Head of caudate nucleus (tissue), 42 donors: ENCODE results near the gene SMC4.
"Not testable (repeated sequence)": the region's sequence is repeated elsewhere in the genome, so short reads cannot be mapped to it uniquely, and the experiment has no call there.

Experiments
- DNase-seq, 42 donors: peaks; one replicate each; pipeline versions ENCODE4 v3.0.0 to v3.0.0-alpha.2; 2020 to 2021; ENCODE audit warnings: mixed read lengths in 7 of 42
- intact Hi-C: fragments of 100-400 bp; cut with DNase I; formaldehyde crosslinking; loops from one replicate; pipeline ENCODE4 v1.15.0; 2022

The SMC4 gene

DNA sequence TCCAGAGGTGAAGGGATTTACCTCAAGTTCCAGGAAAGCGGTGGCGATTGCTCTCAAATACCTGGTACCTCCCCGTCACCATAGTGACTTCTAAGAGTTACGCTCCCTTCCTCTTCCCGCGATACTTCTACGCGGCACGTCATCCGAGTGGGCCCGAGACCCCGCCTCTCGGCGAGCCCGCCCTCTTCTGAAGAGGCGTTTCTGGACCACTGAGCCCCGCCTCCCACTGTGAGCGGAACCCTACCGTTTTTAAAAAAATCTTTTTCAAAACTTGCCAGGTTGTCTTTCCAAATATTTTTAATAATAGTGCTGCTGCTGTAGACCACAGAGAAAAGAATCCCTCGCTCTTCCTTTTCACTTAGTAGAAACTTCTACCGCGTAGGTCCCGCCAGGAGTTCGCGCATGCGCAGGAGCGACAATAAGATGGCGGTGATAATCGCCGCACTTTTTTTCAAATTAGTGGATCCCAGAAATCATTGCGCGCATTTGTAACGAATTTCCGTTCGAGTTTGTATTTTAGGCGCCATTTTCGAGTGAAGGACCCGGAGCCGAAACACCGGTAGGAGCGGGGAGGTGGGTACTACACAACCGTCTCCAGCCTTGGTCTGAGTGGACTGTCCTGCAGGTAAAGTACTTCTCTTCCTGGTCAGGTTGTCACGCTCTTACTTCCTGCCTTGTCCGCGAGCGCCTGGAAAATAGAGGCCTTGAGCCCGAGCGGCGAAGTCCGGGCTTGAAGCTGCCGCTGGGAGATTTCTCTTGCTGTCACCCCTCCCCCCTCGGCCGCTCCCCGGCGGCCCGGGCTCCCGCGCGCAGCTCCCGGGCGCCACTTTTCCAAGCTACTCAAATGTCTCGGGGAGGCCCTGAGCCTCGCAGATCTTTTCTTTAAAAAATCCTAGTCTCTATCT, at the start of gene SMC4, which contains the start of gene IFT80:
TSS of gene SMC4 (plus strand) at position 526 of the 905 bp plus-strand sequence. CDS start 1,177 bp downstream, outside the sequence.
TSS of gene IFT80 (minus strand) at position 101 of the 905 bp plus-strand sequence. CDS start 14,625 bp downstream, outside the sequence.
- intact Hi-C loops: loop anchor here (10.0 kb wide), 1 partner anchor 165 kb away; the partner anchor contains the start of gene KPNA4
- DNase-seq: peak; percentile 90 to 98 (median 96)

DNA sequence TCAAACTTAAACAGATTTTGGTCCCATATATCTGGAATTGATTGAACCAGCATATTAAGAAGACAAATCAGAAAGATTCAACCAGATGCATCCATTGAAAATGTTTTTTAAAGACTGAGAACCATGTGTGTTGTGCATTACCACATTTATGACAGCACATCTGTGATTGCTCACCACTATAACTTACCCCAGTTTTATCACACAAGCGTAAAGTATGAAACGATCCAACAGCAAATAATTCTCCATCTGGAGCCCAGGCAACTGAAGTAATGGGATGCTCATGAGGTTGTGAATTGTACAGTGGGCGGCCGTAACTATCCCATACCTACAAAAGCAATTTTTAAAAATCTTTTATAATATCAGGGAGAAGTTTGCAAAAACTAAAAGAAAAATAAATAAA, 43.6 kb upstream of the SMC4 start:
- no peak for DNase-seq
- intact Hi-C loops: no loop called here

DNA sequence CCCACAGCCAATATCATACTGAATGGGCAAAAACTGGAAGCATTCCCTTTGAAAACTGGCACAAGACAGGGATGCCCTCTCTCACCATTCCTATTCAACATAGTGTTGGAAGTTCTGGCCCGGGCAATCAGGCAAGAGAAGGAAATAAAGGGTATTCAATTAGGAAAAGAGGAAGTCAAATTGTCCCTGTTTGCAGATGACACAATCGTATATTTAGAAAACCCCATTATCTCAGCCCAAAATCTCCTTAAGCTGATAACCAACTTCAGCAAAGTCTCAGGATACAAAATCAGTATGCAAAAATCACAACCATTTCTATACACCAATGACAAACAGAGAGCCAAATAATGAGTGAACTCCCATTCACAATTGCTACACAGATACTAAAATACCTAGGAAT, 36.6 kb upstream of the SMC4 start:
- intact Hi-C loops, DNase-seq: not testable (repeated sequence)

GRCh38 chr3:160365869-160366522, 33.5 kb upstream of the SMC4 start:
- intact Hi-C loops: no loop called here
- DNase-seq: no peak

- no peak for DNase-seq
- intact Hi-C loops: no loop called here
Measured at GRCh38 chr3:160368804-160369203, 30.6 kb upstream of the SMC4 start.

- intact Hi-C loops: no loop called here
- DNase-seq: no peak
Measured at GRCh38 chr3:160369784-160370183, 29.7 kb upstream of the SMC4 start.

- intact Hi-C loops: no loop called here
- DNase-seq: no peak
Measured at GRCh38 chr3:160370987-160371857, 28.2 kb upstream of the SMC4 start.

DNA sequence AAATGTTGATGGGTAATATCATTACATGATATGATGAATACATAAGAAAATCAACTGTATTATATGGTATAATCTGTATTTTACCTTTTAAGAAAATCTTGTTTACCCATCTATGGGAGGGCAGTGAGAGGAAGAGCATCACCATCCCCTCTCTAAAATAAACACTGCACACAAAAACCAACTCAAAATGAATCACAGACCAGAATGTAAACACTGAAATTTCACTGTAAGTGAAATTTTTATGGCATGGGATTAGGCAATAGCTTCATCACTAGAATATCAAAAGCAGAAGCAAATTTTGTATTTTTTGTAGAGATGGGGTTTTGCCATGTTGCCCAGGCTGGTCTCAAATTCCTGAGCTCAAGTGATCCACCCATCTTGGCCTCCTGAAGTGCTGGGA, 26.7 kb upstream of the SMC4 start:
- intact Hi-C loops: no loop called here
- no peak for DNase-seq

- intact Hi-C loops: no loop called here
Measured at GRCh38 chr3:160373655-160374054, 25.8 kb upstream of the SMC4 start.

GRCh38 chr3:160374472-160374871, 25.0 kb upstream of the SMC4 start:
- no peak for DNase-seq
- intact Hi-C loops: no loop called here

More at GRCh38 chr3:160373655-160374054, 25.8 kb upstream of the SMC4 start:
- DNase-seq: no peak

GRCh38 chr3:160374925-160375324, 24.5 kb upstream of the SMC4 start:
- DNase-seq: no peak
- intact Hi-C loops: no loop called here

DNA sequence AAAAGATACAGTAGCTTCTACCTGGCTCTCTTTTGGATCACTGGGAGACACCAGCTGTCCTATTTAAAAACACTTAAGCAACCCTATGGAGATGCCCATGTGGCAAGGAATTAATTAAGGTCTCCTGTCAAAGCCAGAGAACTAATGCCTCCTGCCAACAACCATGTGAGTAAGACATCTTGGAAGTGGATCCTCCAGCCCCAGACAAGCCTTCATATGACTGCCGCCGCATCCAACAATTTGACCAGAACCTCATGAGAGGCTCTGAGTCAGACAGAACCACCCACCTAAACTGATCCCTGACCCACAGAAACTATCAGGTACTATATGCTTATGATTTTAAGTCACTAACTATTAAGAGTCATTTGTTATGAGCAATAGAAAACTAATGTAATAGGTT, 22.8 kb upstream of the SMC4 start:
- no peak for DNase-seq
- intact Hi-C loops: no loop called here

GRCh38 chr3:160378331-160379109, 20.9 kb upstream of the SMC4 start:
- intact Hi-C loops: no loop called here

DNA sequence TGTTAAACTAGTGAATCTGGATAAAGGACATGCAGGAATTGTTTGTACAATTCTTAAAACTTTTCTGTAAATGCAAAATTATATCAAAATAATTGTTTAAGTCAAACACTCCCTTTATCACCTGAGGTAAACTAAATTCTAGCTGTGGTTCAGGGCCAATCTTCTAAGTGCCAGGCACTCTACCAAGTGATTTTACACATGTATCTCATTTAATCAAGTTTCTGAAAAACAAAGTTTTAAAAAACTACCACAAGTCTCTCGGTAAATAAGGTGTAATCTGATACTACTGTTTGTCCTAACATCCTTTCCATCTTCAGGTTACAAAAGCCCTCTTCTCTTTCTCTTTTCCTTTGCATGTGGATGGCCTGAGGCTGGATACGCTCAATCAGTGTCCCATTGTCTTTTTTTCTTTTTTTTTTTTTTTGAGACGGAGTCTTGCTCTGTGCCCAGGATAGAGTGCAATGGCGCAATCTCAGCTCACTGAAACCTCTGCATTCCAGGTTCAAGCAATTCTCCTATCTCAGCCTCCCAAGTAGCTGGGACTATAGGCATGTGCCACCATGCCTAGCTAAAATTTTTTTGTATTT, 19.7 kb upstream of the SMC4 start:
- DNase-seq: no peak
- intact Hi-C loops: no loop called here

More at GRCh38 chr3:160378331-160379109, 20.9 kb upstream of the SMC4 start:
- no peak for DNase-seq

- DNase-seq: peak in 1 of 42 donors; percentile 17
- intact Hi-C loops: no loop called here
Measured at GRCh38 chr3:160381470-160381869, 18.0 kb upstream of the SMC4 start.

- intact Hi-C loops: no loop called here
- no peak for DNase-seq
Measured at GRCh38 chr3:160384639-160385318, 14.7 kb upstream of the SMC4 start.

GRCh38 chr3:160390565-160391138, 8.8 kb upstream of the SMC4 start:
- intact Hi-C loops: loop anchor here (10.0 kb wide), 1 partner anchor 174 kb away; the partner anchor contains the start of gene KPNA4
- no peak for DNase-seq
